Measurements from ENCODE around the gene FHOD3.

GRCh38 chr18:36543991-36544725 is 246.6 kb downstream of the FHOD3 start:
- TF ChIP-seq, protein P1, sequence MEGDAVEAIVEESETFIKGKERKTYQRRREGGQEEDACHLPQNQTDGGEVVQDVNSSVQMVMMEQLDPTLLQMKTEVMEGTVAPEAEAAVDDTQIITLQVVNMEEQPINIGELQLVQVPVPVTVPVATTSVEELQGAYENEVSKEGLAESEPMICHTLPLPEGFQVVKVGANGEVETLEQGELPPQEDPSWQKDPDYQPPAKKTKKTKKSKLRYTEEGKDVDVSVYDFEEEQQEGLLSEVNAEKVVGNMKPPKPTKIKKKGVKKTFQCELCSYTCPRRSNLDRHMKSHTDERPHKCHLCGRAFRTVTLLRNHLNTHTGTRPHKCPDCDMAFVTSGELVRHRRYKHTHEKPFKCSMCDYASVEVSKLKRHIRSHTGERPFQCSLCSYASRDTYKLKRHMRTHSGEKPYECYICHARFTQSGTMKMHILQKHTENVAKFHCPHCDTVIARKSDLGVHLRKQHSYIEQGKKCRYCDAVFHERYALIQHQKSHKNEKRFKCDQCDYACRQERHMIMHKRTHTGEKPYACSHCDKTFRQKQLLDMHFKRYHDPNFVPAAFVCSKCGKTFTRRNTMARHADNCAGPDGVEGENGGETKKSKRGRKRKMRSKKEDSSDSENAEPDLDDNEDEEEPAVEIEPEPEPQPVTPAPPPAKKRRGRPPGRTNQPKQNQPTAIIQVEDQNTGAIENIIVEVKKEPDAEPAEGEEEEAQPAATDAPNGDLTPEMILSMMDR (IDR thresholded peaks at IDR 0.05), result no peak
- no peak for TF ChIP-seq POLR2A (IDR thresholded peaks at IDR 0.05)
